ENCODE results near the gene WIPF3.

WIPF3 gene

GRCh38 chr7:29852457-29852856 is 46.1 kb downstream of the WIPF3 start:
- DNase-seq (ENCODE audit: low spot score) = no peak
- POLR2A ChIA-PET (ENCODE audit: low non-redundant PET) = no interaction called here
- TF ChIP-seq, protein P1, sequence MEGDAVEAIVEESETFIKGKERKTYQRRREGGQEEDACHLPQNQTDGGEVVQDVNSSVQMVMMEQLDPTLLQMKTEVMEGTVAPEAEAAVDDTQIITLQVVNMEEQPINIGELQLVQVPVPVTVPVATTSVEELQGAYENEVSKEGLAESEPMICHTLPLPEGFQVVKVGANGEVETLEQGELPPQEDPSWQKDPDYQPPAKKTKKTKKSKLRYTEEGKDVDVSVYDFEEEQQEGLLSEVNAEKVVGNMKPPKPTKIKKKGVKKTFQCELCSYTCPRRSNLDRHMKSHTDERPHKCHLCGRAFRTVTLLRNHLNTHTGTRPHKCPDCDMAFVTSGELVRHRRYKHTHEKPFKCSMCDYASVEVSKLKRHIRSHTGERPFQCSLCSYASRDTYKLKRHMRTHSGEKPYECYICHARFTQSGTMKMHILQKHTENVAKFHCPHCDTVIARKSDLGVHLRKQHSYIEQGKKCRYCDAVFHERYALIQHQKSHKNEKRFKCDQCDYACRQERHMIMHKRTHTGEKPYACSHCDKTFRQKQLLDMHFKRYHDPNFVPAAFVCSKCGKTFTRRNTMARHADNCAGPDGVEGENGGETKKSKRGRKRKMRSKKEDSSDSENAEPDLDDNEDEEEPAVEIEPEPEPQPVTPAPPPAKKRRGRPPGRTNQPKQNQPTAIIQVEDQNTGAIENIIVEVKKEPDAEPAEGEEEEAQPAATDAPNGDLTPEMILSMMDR (conservative IDR thresholded peaks at IDR 0.05; ENCODE audit: low read depth) = no peak
- no peak overlapping the region for H3K27ac ChIP-seq
- CTCF ChIA-PET = interaction anchor here (0.6 kb wide), 1 partner anchor 434 kb away, joined by 3 read pairs; no protein-coding TSS in a partner anchor

DNA sequence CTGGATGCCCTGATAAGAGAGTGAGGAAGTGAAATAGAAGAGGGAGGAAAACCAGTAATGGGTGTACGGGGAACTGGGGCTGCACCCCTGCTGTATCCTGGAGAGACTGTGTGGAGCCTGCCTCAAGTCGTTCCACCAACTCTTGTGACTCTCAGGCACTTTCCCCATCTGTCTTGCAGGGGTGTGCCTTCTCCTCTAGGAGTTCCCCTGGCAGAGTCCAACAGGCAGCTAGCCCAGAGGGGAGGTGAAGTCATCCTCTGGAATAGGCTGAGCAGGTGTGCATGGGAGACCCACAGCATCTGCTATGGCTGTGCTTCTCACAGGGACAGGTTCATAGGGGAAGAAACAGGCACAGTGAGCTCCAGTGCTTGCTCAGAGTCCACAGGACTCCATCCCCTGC is 46.8 kb downstream of the WIPF3 start:
- TF ChIP-seq, protein P1 (conservative IDR thresholded peaks at IDR 0.05; ENCODE audit: low read depth) = no peak
- no peak for DNase-seq (ENCODE audit: low spot score)
- no peak overlapping the region for H3K27ac ChIP-seq
- ChIA-PET POLR2A (ENCODE audit: low non-redundant PET) (no interaction called here), CTCF (interaction anchor here (0.6 to 1.0 kb wide), 2 partner anchors 52 to 68 kb away, joined by 3 to 5 read pairs; no protein-coding TSS in a partner anchor)

DNA sequence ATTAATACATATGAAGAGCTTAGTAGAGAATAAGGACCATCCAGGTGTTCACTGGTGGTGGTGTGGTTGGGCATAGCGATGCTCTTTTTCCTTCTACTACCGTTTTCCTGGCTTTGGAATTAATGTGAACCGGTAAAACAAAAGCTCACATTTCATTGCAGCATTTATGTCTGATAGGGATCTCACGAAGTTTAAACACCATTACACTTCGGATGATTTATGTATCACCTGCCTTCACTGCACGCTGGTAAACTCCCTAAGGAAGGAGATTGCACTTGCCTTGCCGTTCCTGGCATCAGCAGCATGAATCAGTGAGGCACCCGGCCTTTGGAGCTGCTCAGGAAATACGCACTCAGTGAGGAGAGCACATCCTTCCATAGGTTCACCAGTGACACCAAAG is 47.5 kb downstream of the WIPF3 start:
- ChIA-PET POLR2A (ENCODE audit: low non-redundant PET) (no interaction called here), CTCF (interaction anchor here (0.6 to 1.0 kb wide), 2 partner anchors 52 to 67 kb away, joined by 3 to 5 read pairs; no protein-coding TSS in a partner anchor)
- DNase-seq (ENCODE audit: low spot score) = no peak

DNA sequence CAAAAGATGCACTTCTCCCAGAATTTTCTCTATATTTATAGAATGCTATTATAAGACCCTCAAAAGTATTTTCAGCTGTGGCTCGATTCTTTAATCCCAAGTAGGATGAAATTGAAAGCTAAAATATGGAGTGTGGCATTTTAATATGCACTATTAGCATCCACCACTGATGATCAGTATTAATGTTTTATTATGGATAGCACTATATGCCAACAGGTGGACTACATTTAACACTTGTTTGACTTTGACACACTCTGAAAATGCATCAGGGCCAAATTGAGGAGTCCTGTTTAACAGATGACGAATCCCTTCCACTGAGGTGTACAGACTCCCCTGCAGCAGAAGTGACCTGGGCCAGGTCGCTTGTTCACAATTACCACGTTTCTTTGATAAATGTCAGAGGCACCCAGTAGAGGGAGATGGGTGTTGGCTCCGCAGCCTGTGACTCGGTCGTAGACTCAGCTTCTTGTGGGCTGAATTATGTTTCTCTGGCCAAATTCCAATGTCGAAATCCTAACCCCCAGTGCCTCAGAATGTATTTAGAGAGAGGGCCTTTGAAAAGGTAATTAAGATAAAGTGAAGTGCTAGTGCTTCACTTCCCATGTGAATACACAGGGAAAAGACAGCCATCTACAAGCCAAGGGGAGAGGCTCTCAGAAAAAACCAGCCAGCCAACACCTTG is 48.1 kb downstream of the WIPF3 start:
- TF ChIP-seq, protein P1 (conservative IDR thresholded peaks at IDR 0.05; ENCODE audit: low read depth) = no peak
- no peak for DNase-seq (ENCODE audit: low spot score)
- POLR2A ChIA-PET (ENCODE audit: low non-redundant PET) = no interaction called here
- no peak overlapping the region for H3K27ac ChIP-seq
- CTCF ChIA-PET = interaction anchor here (1.0 kb wide), 1 partner anchor 67 kb away, joined by 3 read pairs; no protein-coding TSS in a partner anchor

More for the DNA sequence above, 47.5 kb downstream of the WIPF3 start:
- TF ChIP-seq, protein P1 (conservative IDR thresholded peaks at IDR 0.05; ENCODE audit: low read depth) = no peak
- H3K27ac ChIP-seq = no peak overlapping the region

GRCh38 chr7:29857654-29858053 is 51.3 kb downstream of the WIPF3 start:
- ChIA-PET POLR2A (ENCODE audit: low non-redundant PET) (no interaction called here), CTCF (no interaction called here)
- no peak for DNase-seq (ENCODE audit: low spot score)
- TF ChIP-seq, protein P1 (conservative IDR thresholded peaks at IDR 0.05; ENCODE audit: low read depth) = no peak
- no peak overlapping the region for H3K27ac ChIP-seq

GRCh38 chr7:29858191-29858951 is 52.1 kb downstream of the WIPF3 start:
- no peak overlapping the region for H3K27ac ChIP-seq
- ChIA-PET POLR2A (ENCODE audit: low non-redundant PET) (no interaction called here), CTCF (no interaction called here)
- no peak for DNase-seq (ENCODE audit: low spot score)
- TF ChIP-seq, protein P1 (conservative IDR thresholded peaks at IDR 0.05; ENCODE audit: low read depth) = no peak
